ENCODE measurements around the gene DSTN.
"Not testable (repeated sequence)": the region's sequence is repeated elsewhere in the genome, so short reads cannot be mapped to it uniquely, and the experiment has no call there.

GRCh38 chr20:17659344-17659743 is 89.5 kb downstream of the DSTN start:
- TF ChIP-seq FOSL1 (IDR thresholded peaks at IDR 0.05; ENCODE audit: low read depth); EGR1 (IDR thresholded peaks at IDR 0.05; ENCODE audit: low read depth); YY1 (IDR thresholded peaks at IDR 0.05; ENCODE audit: extremely low read depth, insufficient replicate concordance, low read depth, low read length); TCF7L2 (IDR thresholded peaks at IDR 0.05; ENCODE audit: borderline replicate concordance, extremely low read depth, insufficient read depth, insufficient read length): not testable (repeated sequence)
- TF ChIP-seq, protein P1, sequence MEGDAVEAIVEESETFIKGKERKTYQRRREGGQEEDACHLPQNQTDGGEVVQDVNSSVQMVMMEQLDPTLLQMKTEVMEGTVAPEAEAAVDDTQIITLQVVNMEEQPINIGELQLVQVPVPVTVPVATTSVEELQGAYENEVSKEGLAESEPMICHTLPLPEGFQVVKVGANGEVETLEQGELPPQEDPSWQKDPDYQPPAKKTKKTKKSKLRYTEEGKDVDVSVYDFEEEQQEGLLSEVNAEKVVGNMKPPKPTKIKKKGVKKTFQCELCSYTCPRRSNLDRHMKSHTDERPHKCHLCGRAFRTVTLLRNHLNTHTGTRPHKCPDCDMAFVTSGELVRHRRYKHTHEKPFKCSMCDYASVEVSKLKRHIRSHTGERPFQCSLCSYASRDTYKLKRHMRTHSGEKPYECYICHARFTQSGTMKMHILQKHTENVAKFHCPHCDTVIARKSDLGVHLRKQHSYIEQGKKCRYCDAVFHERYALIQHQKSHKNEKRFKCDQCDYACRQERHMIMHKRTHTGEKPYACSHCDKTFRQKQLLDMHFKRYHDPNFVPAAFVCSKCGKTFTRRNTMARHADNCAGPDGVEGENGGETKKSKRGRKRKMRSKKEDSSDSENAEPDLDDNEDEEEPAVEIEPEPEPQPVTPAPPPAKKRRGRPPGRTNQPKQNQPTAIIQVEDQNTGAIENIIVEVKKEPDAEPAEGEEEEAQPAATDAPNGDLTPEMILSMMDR (IDR thresholded peaks at IDR 0.05 in 2 of 3, conservative IDR thresholded peaks at IDR 0.05 in 1 of 3; ENCODE audit: borderline replicate concordance in 1 of 3, insufficient read depth in 1 of 3, low read depth in 2 of 3, low read length in 2 of 3) = not testable (repeated sequence)
